Measurements from ENCODE around the gene PLCL1. TPM values are rescaled to one million over a fixed set of nuclear protein-coding genes. Genes with fewer than 3 reads are reported as not detected.

PLCL1 gene
- total RNA-seq, 1 experiment from 2014 or later: 0.07 TPM

DNA sequence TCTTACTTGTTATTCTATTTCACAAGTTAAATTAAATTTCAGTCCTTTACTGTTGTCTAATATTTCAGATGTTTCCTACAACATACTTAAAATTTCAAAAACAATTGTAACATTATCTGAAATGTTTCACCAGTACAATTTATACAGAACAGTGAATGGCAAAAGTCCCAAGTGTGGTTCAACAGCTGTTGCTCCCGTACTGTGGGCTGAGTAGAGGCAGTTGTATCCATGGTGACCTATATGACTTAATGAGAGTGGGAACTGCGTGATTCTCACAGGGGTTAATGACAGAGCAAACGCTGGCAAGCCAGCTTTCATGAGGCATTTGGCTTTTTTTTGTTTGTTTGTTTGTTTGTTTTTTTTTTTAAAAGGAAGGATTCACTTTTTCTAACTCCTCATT lies 5.3 kb upstream of the PLCL1 start (continued):
- TF ChIP-seq GTF2I (CRISPR knock-in tag; conservative IDR thresholded peaks at IDR 0.05) (no peak), NFYB (CRISPR knock-in tag; conservative IDR thresholded peaks at IDR 0.05; ENCODE audit: low read depth) (no peak), SP1 (CRISPR knock-in tag; conservative IDR thresholded peaks at IDR 0.05) (no peak), MXD4 (CRISPR knock-in tag; IDR thresholded peaks at IDR 0.05; ENCODE audit: borderline replicate concordance) (no peak)
- TF ChIP-seq, protein P1, sequence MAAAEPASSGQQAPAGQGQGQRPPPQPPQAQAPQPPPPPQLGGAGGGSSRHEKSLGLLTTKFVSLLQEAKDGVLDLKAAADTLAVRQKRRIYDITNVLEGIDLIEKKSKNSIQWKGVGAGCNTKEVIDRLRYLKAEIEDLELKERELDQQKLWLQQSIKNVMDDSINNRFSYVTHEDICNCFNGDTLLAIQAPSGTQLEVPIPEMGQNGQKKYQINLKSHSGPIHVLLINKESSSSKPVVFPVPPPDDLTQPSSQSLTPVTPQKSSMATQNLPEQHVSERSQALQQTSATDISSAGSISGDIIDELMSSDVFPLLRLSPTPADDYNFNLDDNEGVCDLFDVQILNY (CRISPR knock-in tag; IDR thresholded peaks at IDR 0.05): no peak

DNA sequence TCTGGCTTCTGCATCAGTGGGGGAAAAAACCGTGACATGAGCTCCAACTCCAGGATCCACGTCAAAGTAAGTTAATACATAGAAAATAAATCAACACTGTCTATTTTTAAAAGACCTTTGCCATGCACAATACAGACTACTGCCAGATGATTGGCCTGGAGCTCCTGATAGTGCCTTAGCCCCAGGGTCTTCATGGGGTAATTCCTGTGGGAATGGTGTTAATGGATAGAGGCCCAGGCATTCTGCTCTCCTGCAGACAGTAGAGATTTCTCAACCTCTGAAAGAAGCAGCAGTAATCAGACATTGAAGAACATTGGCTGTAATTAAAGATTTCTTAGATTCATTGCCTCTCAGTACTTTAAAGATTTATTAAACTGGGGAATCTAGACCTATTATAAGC lies 4.3 kb upstream of the PLCL1 start:
- CTCF ChIA-PET: interaction anchor here (1.1 kb wide), 1 partner anchor 133 kb away, joined by 3 read pairs; no protein-coding TSS in a partner anchor
- Mint-ChIP-seq H3K27ac (no peak overlapping the region), H3K4me3 (no peak overlapping the region), H3K4me1 (peaks cover 6% of the 10 kb centered on the region), H3K27me3 (ENCODE audit: low read depth) (peaks cover 26% of the 10 kb centered on the region), H3K36me3 (peaks cover 8% of the 10 kb centered on the region), H3K9me3 (peaks cover 18% of the 10 kb centered on the region)
- DNase-seq (ENCODE audit: low spot score) (no peak), ATAC-seq (no peak)
- TF ChIP-seq RELA (CRISPR knock-in tag; IDR thresholded peaks at IDR 0.05; ENCODE audit: borderline replicate concordance): no peak
- no peak for TF ChIP-seq ZNF423 (CRISPR knock-in tag; IDR thresholded peaks at IDR 0.05)
- no peak for TF ChIP-seq FOXP1 (CRISPR knock-in tag; IDR thresholded peaks at IDR 0.05; ENCODE audit: borderline replicate concordance)
- TF ChIP-seq NFE2L1 (CRISPR knock-in tag; IDR thresholded peaks at IDR 0.05): no peak
- TF ChIP-seq, protein P2, sequence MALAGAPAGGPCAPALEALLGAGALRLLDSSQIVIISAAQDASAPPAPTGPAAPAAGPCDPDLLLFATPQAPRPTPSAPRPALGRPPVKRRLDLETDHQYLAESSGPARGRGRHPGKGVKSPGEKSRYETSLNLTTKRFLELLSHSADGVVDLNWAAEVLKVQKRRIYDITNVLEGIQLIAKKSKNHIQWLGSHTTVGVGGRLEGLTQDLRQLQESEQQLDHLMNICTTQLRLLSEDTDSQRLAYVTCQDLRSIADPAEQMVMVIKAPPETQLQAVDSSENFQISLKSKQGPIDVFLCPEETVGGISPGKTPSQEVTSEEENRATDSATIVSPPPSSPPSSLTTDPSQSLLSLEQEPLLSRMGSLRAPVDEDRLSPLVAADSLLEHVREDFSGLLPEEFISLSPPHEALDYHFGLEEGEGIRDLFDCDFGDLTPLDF (CRISPR knock-in tag; IDR thresholded peaks at IDR 0.05): no peak
- TF ChIP-seq KAT7 (CRISPR knock-in tag; IDR thresholded peaks at IDR 0.05; ENCODE audit: borderline replicate concordance): no peak
- no peak for TF ChIP-seq NR3C1 (CRISPR knock-in tag; conservative IDR thresholded peaks at IDR 0.05; ENCODE audit: low read depth)
- TF ChIP-seq ATF1 (CRISPR knock-in tag; IDR thresholded peaks at IDR 0.05): no peak
- TF ChIP-seq, protein P3, sequence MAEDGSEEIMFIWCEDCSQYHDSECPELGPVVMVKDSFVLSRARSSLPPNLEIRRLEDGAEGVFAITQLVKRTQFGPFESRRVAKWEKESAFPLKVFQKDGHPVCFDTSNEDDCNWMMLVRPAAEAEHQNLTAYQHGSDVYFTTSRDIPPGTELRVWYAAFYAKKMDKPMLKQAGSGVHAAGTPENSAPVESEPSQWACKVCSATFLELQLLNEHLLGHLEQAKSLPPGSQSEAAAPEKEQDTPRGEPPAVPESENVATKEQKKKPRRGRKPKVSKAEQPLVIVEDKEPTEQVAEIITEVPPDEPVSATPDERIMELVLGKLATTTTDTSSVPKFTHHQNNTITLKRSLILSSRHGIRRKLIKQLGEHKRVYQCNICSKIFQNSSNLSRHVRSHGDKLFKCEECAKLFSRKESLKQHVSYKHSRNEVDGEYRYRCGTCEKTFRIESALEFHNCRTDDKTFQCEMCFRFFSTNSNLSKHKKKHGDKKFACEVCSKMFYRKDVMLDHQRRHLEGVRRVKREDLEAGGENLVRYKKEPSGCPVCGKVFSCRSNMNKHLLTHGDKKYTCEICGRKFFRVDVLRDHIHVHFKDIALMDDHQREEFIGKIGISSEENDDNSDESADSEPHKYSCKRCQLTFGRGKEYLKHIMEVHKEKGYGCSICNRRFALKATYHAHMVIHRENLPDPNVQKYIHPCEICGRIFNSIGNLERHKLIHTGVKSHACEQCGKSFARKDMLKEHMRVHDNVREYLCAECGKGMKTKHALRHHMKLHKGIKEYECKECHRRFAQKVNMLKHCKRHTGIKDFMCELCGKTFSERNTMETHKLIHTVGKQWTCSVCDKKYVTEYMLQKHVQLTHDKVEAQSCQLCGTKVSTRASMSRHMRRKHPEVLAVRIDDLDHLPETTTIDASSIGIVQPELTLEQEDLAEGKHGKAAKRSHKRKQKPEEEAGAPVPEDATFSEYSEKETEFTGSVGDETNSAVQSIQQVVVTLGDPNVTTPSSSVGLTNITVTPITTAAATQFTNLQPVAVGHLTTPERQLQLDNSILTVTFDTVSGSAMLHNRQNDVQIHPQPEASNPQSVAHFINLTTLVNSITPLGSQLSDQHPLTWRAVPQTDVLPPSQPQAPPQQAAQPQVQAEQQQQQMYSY (CRISPR knock-in tag; IDR thresholded peaks at IDR 0.05): no peak
- TF ChIP-seq TCF7 (CRISPR knock-in tag; IDR thresholded peaks at IDR 0.05; ENCODE audit: low read depth): no peak
- no peak for TF ChIP-seq SMAD3 (CRISPR knock-in tag; IDR thresholded peaks at IDR 0.05; ENCODE audit: borderline replicate concordance)
- TF ChIP-seq SP1 (CRISPR knock-in tag; conservative IDR thresholded peaks at IDR 0.05): no peak
- no peak for TF ChIP-seq GABPB1 (CRISPR knock-in tag; IDR thresholded peaks at IDR 0.05)
- TF ChIP-seq, protein P4, sequence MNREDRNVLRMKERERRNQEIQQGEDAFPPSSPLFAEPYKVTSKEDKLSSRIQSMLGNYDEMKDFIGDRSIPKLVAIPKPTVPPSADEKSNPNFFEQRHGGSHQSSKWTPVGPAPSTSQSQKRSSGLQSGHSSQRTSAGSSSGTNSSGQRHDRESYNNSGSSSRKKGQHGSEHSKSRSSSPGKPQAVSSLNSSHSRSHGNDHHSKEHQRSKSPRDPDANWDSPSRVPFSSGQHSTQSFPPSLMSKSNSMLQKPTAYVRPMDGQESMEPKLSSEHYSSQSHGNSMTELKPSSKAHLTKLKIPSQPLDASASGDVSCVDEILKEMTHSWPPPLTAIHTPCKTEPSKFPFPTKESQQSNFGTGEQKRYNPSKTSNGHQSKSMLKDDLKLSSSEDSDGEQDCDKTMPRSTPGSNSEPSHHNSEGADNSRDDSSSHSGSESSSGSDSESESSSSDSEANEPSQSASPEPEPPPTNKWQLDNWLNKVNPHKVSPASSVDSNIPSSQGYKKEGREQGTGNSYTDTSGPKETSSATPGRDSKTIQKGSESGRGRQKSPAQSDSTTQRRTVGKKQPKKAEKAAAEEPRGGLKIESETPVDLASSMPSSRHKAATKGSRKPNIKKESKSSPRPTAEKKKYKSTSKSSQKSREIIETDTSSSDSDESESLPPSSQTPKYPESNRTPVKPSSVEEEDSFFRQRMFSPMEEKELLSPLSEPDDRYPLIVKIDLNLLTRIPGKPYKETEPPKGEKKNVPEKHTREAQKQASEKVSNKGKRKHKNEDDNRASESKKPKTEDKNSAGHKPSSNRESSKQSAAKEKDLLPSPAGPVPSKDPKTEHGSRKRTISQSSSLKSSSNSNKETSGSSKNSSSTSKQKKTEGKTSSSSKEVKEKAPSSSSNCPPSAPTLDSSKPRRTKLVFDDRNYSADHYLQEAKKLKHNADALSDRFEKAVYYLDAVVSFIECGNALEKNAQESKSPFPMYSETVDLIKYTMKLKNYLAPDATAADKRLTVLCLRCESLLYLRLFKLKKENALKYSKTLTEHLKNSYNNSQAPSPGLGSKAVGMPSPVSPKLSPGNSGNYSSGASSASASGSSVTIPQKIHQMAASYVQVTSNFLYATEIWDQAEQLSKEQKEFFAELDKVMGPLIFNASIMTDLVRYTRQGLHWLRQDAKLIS (CRISPR knock-in tag; IDR thresholded peaks at IDR 0.05; ENCODE audit: borderline replicate concordance): no peak
- no peak for TF ChIP-seq CREB1 (CRISPR knock-in tag; IDR thresholded peaks at IDR 0.05)
- no peak for TF ChIP-seq NR2C2 (CRISPR knock-in tag; IDR thresholded peaks at IDR 0.05)
- no peak for TF ChIP-seq CREM (CRISPR knock-in tag; IDR thresholded peaks at IDR 0.05)
- TF ChIP-seq HMGA2 (CRISPR knock-in tag; IDR thresholded peaks at IDR 0.05): no peak
- POLR2A ChIA-PET: no interaction called here

All from WTC11 (cell line).